GM19455 (cell line): ENCODE results near the gene FAM163B.

Source experiments
- ATAC-seq: cut with Tn5 transposase; IDR thresholded peaks from one replicate; pipeline ENCODE4 v1.9.1; 2021; ENCODE audit not compliant: unreplicated experiment

FAM163B gene

DNA sequence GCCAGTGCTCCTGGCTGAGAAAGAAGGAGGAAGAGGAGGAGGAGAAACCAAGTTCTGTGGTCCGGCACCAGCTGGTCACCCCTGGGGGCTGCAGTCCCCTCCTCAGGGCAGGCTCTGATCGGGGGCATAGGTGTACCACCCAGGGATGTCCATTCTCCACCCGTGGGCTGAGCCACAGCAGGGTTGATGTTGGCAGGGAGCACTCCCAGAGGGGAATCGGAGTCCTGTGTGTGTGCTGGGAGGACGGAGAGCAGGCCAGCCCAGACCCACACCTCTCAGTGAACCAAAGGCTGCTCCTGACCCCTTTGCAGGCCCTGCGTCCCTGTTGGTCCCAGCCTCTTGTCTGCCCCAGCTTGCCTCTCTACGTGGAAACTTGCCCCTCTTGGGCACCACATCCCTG lies 79.3 kb downstream of the FAM163B start:
- no peak for ATAC-seq

GRCh38 chr9:133529457-133529856 lies 79.7 kb downstream of the FAM163B start:
- ATAC-seq = no peak

DNA sequence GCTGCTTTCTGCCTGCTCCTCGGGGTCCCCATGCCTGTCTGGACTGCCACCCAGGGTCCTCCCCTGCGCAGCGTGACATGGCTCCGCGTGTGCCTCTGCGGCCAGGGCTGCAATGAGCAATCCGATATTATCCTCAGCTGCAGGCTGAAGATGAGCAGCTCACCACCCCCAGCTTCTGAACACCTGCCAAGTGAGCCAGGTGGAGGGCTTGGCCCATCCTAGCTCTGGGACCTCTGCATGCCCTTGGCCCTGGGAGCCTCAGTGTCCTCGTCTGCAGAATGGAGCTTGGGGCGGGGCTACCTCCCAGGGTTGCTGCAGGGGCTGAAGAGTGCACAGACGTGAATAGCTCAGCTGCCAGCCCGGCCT lies 80.3 kb downstream of the FAM163B start:
- ATAC-seq = no peak

GRCh38 chr9:133528001-133528875 lies 81.0 kb downstream of the FAM163B start:
- no peak for ATAC-seq

GRCh38 chr9:133527444-133527920 lies 81.7 kb downstream of the FAM163B start:
- ATAC-seq = no peak
